Hair follicle dermal papilla cell (primary cell): ENCODE results near the gene TSPAN19. TPM values are rescaled to one million over a fixed set of nuclear protein-coding genes. Genes with fewer than 3 reads are reported as not detected.

Experiments used
- total RNA-seq: library from RNA; depleted of rRNA; stranded (reverse); fragments of >200 nt; gene quantifications from 2 replicates; pipeline ENCODE4 v1.2.3, GENCODE V29; 2012

The TSPAN19 gene
- not detected in 2 replicates for total RNA-seq

GRCh38 chr12:85036234-85036707 lies at the start of gene TSPAN19, which contains the start of gene LRRIQ1:
TSPAN19 (minus strand) TSS chr12:85036277; CDS start chr12:85029946, 6,331 bp downstream.
LRRIQ1 (plus strand) TSS chr12:85036351; CDS start chr12:85038177, 1,826 bp downstream.

Other genes starting within 250 kb of the TSPAN19 start
- 10.8 and 13.8 TPM in 2 replicates for gene SLC6A15, start 123.5 kb downstream of the TSPAN19 start, total RNA-seq
- gene LRRIQ1, start 74 bp upstream of the TSPAN19 start, total RNA-seq, result 0.16 and 1.1 TPM in 2 replicates
- gene ALX1, start 243.9 kb upstream of the TSPAN19 start, total RNA-seq, result 0.16 TPM in 1 of 2 replicates, not detected in the other